Limb (tissue), 2 donors: ENCODE results near the gene PEX3.
A peak's percentile ranks its signal among the peaks of the same experiment; 100 is the strongest.
"Not testable (repeated sequence)": the region's sequence is repeated elsewhere in the genome, so short reads cannot be mapped to it uniquely, and the experiment has no call there.

ENCODE experiments used
- DNase-seq, 2 donors: peaks; one replicate each; pipeline ENCODE4 v3.0.0-alpha.2; 2016; ENCODE audit errors: extremely low spot score in 2 of 2

PEX3 gene

DNA sequence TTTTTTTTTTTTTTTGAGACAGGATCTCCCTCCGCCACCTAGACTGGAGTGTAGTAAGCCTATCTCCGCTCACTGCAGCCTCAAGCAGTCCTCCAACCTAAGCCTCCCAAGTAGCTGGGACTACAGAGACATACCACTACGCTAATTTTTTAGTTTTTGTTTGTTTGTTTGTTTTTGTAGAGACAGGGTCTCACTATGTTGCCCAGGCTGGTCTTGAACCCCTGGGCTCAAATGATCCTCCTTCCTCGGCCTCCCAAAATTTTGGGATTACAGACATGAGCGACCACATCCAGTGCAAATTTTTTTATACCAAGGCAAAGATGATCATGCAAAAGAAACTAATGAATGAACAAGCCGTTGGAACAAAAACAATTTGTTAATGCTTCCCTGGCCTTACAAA lies 55.6 kb downstream of the PEX3 start:
- no peak for DNase-seq

DNA sequence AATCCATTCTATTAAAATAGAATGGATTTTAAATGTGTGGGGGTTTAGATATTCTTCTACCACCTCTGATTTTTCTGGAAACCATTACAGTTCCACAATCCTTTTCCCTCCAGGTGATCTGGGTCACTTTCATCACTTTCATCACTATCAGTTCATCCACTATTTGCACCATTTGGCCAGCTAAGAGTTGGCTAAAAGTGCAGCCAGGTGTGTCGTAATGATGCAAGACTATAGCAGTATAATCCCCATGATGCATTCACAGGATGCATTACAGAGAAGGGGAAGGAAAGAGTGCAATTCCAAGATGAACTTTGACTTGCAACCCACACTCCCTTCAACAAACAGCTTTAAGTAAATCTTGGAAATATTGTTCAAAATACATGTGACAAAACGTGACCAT lies 56.0 kb downstream of the PEX3 start:
- DNase-seq = no peak

DNA sequence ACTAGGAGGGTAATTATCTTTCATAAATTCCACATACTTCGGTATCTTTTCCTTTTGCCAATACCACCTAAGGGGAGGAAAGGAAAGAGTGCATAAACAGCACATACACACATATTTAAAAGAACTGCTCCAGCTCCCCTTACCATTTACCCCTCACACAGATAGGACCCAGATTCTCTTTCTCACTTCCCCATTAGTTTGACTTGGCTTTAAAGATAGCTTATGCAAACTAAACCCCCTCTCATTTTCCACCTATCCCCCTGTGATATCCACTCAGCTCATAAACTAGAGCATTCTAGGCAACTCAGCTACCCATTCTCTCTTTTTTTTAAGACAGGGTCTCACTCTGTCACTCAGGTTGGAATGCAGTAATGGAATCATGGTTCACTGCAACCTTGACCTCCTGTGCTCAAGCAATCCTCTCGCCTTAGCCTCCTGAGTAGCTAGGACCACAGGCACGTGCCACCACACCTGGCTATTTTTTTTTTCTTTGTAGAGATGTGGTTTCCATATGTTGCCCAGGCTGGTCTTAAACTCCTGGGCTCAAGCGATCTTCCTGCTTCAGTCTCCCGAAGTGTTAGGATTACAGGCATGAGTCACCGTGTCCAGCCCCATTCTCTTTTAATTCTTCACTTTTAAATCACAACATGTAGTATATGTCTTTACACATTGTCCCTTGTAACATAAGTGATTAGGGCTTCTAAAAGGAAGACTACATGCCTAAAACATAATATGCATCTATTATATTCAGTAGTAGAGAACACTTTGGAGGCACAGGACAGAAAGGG lies 56.9 kb downstream of the PEX3 start:
- DNase-seq = no peak

DNA sequence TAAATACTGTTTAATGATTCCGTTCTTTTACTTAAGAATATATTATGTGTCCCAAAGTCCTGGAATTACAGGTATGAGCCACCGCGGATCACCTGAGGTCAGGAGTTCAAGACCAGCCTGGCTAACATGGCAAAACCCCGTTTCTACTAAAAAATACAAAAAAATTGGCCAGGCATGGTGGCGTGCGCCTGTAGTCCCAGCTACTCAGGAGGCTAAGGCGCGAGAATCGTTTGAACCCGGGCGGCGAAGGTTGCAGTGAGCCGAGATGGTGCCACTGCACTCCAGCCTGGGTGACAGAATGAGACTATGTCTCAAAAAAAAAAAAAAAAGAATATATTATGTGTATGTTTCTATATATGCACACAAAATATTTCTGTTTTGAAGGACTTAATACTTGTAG lies 59.7 kb downstream of the PEX3 start:
- not testable (repeated sequence) for DNase-seq

DNA sequence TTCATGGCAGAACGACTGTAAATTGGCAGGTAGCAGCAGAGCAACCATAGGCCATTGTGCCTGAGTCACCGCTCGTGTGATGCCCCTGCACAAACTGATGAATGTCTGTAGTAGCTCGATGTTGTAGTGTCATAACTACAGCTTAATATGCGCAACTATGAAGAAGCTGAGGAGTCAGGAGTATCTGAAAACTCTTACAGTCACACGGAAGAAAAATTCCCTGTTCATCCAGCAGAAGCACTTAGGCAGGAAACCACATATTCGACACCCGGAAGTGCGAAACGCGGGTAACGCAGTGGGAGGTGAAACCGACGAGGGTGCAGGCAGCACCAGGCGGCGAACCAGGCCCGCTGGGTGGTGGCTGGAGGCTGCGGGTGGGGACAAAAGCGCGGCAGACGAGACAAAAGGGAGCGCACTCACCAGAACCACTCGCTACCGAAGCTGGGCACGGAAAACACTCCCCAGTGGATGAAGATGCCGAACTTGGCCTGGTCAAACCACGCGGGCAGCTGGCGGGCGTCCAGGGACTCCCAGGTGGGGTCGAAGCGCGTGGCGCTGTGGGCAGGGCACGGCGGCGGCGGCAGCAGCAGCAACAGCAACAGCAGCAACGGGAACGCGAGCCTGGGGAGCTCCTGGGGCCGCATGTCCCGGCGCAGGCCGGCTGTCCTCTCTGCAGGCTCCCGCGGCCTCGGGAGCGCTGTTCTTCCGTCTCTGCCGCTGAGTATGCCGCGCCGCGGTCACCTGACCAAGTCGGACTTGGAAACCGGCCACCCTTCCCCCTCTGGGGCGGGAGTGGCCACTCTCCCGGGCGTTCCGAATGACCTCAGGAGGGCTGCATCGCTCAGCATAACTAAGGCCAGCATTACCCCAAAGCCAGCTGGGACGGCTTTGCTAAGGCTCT lies 60.6 kb downstream of the PEX3 start, which contains the start of gene FUCA2:
TSS of gene FUCA2 (minus strand) at position 730 of the 901 bp plus-strand sequence. CDS start at position 644, 86 bp downstream.
- DNase-seq = peak; percentile 64 to 87

DNA sequence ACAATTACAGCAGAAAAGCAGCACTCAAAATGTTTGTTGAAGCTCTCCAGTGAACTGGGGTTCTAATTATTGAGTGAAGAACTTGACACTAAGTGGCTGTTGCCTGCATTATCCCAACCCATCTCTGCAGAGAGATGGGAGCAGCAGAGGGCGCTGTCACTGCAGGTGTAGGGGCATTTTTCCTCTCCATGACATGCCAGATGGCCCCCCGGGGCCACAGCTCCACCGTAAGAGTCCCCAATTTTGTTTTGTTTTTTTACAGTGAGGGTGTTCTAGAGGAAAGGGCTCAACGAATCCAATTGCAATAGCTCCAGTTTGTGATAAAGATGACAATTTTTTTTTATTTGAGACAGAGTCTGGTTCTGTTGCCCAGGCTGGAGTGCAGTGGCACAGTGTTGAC lies 62.8 kb downstream of the PEX3 start:
- DNase-seq = no peak

DNA sequence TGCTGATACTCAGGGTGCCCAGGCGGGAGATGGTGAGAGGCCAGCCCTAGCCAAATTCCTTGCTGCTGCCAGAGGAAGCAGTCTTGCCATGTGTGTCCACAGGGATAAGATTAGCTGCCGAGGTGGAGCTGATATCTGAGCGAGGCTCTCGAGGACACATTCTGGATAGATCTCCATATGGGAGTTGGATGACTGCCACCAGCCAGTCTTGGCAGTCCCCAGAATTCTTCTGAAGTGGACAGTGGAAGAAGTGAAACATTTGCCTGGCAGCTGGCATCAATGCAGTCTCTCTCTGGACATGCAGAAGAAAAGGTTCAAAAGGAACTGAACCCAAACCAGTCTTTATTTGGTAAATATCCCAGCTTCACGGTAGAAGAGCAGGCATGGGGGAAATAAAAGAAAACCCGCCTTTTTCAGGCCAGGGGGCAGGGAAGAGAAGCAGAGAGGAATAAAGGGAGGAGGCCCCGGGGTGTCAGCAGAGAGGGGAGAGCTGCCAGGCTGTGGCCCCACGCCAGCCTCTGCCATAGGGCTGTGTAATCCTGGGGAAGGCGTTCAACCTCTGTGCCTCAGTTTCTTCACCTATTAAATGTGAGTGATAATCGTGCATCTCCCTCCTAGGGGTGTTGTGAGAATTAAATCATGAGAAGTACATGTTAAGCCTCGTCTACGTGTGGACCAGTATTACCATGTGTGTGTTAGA lies 64.6 kb downstream of the PEX3 start:
- DNase-seq = peak in 1 of 2 donors; percentile 29

DNA sequence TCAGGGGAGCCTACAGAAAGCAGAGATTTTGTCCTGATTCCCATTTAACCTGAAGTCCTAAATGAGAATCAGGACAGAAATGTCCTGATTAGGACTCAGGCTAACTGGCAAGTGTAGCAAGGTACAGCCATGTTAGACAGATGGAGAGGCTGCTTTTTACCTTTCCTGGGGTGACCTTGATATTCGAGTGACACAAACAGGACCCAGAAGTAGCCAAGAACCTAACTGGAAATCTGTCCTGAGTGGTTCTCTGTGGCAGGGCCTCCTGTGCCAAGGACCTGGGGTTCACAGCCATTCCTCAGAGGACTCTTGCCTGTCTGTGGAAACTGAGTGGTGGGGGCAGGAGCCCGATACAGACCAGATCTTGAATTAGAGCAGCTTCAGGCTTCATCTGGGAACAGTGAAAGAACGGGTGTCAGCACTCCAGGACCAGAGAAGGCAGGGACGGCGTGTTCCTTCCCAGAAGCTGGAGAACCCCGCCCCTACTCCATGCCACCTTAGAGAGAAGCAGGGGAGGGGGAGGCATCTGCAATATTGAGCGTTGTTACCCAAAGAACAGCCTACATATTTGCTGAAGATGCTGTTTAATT lies 65.3 kb downstream of the PEX3 start:
- no peak for DNase-seq

DNA sequence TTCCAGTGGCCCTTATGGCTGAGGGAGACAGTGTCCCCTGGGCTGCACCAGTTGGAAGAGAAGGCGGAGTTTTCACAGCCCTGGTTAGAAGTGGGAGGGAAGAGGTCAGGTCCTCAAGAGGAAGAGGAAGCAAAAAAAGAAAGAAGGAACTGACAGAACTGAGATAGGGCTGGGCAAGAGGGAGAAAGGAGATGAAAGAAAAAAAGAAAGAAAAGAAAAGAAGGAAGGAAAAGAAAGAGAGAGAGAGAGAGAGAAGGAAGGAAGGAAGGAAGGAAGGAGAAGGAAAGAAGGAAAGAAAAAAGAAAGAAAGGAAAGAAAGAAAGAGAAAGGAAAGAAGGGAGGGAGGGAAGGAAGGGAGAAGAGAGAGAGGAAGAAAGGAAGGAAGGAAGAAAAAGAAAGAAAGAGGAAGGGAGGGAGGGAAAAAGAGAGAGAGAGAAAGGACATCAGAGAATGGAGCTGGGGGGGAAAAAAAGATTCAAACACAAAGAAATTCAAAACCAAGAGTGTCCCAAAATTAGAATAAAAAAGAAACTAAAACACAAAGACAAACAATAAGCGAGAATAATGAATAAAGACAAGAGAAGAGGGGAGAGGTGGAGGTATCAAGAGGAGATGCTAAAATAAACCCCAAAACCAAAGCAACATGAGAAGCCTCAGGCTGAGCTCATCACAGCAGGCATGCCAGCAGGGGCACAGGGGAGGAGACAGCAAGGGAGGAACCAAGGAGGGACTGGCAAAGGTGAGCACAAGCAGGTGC lies 66.3 kb downstream of the PEX3 start:
- DNase-seq = no peak

DNA sequence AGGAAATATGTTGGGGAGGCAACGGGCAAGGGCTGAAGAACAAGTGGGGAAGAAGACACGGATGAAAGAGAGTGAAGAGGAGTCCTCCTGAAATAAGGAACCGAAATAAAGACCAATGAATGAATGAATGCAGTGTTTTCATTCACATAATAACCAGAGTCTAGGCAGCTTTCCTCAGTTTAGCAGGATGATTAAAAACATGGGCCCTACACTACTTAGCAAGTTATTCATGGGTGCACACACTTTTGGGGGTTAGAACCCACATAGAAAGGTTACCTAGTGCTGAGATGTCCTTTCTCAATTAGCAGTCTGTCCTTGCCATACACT lies 66.8 kb downstream of the PEX3 start:
- DNase-seq = no peak

DNA sequence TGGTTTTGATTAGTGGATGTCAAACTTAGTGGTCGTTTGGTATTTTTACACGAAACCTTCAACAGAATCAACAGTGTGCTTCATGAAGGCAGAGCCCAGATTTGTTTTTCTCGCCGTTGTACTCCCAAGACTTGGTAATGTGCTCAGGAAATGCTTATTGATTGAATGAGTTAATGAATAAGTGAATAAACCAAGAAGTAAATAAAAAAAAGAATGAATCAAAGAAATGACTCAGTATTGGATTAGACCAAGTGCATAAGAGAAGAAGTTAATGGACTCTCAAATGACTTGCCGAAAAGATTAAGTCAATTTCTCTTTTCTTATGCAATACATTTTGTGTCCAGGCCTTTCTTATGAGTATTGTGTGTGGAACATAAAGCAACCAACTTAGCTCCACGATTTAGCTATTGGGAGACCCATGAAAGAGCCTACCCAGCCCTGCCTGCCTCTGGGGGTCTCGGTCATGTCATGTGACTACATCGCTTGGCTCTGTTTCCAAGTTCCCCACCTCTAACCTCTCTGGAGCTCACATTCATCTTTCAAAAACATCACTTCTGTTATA lies 71.5 kb downstream of the PEX3 start:
- no peak for DNase-seq

DNA sequence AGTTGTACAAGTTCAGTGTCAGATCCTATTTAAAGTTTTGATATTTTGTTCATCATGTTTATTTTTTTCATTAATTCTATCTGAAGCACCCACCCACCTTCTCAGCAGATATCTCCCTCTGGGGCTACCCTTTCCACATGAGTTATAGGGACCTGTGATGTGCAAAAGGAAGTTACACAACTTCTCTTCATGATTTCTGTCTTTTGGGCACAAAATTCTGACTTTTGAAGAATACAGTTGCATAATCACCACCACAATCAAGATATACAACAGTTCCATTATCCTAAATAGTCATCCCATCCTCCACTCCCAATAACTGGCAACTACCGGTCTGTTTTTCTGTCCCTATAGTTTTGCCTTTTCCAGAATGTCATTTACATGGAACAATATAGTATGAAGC lies 74.8 kb downstream of the PEX3 start:
- DNase-seq = no peak

DNA sequence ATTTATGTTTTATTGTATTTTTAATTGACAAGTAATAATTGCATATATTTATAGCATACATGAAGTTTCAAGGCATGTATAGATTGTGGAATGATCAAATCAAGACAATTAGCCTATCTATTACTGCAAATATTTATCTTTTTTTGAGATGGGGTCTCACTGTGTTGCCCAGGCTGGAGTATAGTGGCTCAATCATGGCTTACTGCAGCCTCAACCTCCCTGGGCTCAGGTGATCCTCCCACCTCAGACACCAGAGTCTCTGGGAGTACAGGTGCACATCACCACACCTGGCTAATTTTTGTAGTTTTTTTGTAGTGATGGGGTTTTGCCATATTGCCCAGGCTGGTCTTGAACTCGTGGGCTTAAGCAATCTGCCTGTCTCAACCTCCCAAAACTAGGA lies 77.1 kb downstream of the PEX3 start:
- no peak for DNase-seq

DNA sequence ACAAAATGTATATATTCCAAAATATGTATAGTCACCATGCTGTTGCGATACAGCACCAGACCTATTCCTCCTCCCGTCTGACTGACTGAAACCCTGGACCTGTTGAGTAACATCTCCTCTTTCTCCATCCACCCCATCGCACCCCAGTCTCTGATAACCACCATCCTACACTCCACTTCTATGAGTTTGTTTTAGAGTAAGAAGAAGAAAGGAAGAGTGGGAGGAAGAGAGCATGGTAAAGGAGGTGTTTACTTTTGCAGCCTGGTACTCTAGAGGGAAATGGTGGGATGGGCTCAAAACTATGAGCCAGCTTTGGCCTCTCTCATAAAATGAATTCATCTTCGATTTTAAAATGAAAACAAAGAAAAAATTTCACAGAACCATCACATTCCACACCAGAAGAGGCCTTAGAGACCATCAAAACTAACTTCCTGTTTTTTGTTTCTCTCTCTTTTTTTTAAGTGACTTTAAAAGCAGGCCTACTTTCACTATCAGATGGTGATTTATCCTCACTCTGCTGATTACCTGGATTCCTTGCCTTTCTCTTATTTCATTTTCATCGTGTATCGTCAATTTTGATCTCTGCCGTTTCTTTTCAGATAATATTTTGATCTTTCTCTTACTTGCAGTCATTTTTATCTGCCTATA lies 77.7 kb downstream of the PEX3 start:
- no peak for DNase-seq

DNA sequence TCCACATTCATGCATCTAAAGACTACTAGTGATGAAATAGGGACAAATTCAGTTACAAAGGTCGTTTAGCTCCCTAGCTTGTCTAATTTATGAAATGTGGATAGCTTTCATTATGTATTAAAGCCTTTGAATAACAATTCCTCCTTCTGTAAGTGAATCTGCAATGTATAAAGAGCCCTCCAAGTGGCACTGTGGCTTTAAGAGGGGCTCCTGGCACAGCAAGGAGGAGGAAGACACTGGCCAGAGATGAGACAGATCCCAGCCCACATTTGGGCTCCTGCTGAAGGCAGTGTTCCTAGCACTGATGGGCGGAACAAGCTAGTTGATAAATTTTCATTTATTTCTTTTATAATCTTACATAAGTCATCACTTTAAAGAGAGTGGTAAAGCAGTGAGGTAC lies 78.5 kb downstream of the PEX3 start:
- DNase-seq = no peak

DNA sequence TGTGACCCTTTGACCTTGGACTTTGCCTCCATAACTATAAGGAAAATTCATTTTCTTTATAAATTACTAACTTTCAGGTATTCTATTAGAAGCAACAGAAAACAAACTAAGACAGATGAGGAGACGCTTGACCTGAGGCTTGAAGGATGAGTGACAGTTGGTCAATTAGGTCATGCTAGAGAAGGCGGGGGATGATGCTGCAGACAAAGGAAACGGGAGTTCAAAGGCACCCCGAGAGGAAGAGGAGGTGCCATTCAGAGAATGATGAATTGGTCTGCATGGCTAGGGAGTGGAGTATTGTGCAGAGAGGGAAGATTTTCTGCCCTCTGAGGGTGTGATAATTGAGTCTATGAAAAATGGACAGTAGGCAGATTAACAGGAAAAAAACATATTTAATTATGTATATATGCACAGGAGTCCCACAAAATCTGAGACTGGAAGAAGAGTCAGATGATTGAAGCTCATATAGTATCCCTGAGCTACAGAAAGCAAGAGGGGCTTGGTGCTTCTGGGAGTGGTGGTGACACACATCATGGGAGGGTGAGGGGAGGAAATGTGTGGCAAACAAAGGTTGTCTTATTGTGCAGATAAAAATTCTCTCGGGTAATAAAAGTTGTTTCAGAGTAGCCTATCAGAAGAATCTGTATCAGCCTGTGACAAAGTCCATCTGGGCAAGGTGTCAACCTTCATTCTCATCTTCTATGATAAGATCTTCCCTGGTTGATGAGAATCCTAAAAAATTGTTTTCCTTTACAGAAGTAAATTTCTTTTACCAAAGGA lies 81.3 kb downstream of the PEX3 start:
- no peak for DNase-seq

DNA sequence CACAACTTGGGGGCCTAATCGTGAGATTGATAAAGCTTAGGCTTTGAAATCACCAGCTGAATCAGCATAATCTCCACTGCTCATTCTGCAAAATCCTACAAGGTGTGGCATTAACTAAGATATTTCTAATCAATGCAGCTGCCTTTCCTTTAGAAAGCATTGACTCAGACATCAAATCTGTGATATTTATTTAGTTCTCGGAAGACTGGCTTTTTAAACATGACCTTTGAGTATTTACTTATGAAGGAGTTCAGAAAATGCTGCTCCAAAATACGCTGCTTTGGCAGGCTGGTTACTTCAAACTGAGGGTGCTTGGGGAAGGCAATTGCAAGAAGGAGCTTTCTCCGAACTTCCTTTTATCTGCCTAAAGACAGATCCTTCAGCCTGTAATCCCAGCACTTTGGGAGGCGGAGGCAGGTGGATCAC lies 84.6 kb downstream of the PEX3 start:
- DNase-seq = no peak

DNA sequence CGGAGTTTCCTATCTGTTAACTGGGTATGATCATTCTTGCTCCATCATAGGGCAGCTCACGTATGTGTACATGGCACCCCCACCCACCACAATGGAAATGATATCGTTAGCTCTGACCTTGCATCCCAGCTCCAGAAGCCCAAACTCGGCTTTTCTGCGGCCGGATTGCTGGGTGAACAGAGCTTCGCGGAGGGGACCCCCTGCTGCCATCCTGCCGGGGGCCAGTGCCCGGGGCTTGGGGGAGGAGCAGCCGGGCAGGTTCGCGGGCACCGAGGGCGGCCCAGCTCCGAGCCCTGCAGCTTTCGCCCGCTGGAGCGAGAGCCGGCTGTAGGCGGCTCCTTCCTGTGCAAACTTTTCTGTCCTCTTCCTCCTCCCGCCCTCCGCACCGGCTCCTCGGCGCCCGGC lies 85.9 kb downstream of the PEX3 start:
- DNase-seq = peak; percentile 13 to 68
